Osteocyte (in vitro differentiated cells): Measurements from ENCODE around the gene RRAS2. TPM values are rescaled to one million over a fixed set of nuclear protein-coding genes. Genes with fewer than 3 reads are reported as not detected.
"Not testable (repeated sequence)": the region's sequence is repeated elsewhere in the genome, so short reads cannot be mapped to it uniquely, and the experiment has no call there.

Experiments used
- DNase-seq: peaks from one replicate; pipeline ENCODE4 v3.0.0; 2021; ENCODE audit warnings: mixed read lengths; ENCODE audit not compliant: unreplicated experiment; ENCODE audit errors: extremely low spot score
- H3K27ac Mint-ChIP-seq: one replicate; pipeline ENCODE4 v1.8.0; 2021; ENCODE audit warnings: mild to moderate bottlenecking, mixed read lengths; ENCODE audit not compliant: unreplicated experiment
- H3K27me3 Mint-ChIP-seq: one replicate; pipeline ENCODE4 v1.8.0; 2021; ENCODE audit warnings: mixed read lengths; ENCODE audit not compliant: unreplicated experiment
- H3K36me3 Mint-ChIP-seq: one replicate; pipeline ENCODE4 v1.8.0; 2021; ENCODE audit warnings: mixed read lengths; ENCODE audit not compliant: unreplicated experiment
- H3K4me1 Mint-ChIP-seq: one replicate; pipeline ENCODE4 v1.8.0; 2021; ENCODE audit warnings: mixed read lengths; ENCODE audit not compliant: unreplicated experiment
- H3K4me3 Mint-ChIP-seq: one replicate; pipeline ENCODE4 v1.8.0; 2021; ENCODE audit warnings: mild to moderate bottlenecking, moderate library complexity, mixed read lengths; ENCODE audit not compliant: unreplicated experiment
- H3K9me3 Mint-ChIP-seq: one replicate; pipeline ENCODE4 v1.8.0; 2021; ENCODE audit warnings: mixed read lengths; ENCODE audit not compliant: unreplicated experiment
- CTCF ChIP-seq: fragments of 200-600 bp; sonication (generic); IDR thresholded peaks from 2 replicates; pipeline ENCODE4 v1.5.0; 2021; ENCODE audit warnings: antibody characterized with exemption, mild to moderate bottlenecking, moderate library complexity
- total RNA-seq: library from RNA; stranded (reverse); gene quantifications from 2 replicates; pipeline ENCODE4 v1.2.1, GENCODE V29; 2021

Gene RRAS2
- total RNA-seq, 1 donor from 2014 or later: 95.7 TPM

GRCh38 chr11:14253840-14254239 lies 105.1 kb downstream of the RRAS2 start:
- H3K27me3 Mint-ChIP-seq: peaks cover 40% of the 10 kb centered on the region
- H3K27ac Mint-ChIP-seq: no peak overlapping the region
- no peak for DNase-seq
- no peaks in the 10 kb centered on the region for H3K4me1 Mint-ChIP-seq
- no peak for TF ChIP-seq CTCF
- H3K9me3 Mint-ChIP-seq: no peaks in the 10 kb centered on the region
- H3K4me3 Mint-ChIP-seq: no peak overlapping the region
- H3K36me3 Mint-ChIP-seq: no peaks in the 10 kb centered on the region

GRCh38 chr11:14253421-14253820 lies 105.6 kb downstream of the RRAS2 start:
- no peak for TF ChIP-seq CTCF
- Mint-ChIP-seq H3K27ac (no peak overlapping the region), H3K27me3 (peaks cover 44% of the 10 kb centered on the region), H3K4me3 (no peak overlapping the region), H3K9me3 (no peaks in the 10 kb centered on the region), H3K4me1 (no peaks in the 10 kb centered on the region), H3K36me3 (no peaks in the 10 kb centered on the region)
- DNase-seq: no peak

GRCh38 chr11:14252501-14252900 lies 106.5 kb downstream of the RRAS2 start:
- H3K27ac Mint-ChIP-seq, H3K4me1 Mint-ChIP-seq, H3K9me3 Mint-ChIP-seq, H3K4me3 Mint-ChIP-seq, DNase-seq, H3K36me3 Mint-ChIP-seq: not testable (repeated sequence)
- peaks cover 54% of the 10 kb centered on the region for H3K27me3 Mint-ChIP-seq

DNA sequence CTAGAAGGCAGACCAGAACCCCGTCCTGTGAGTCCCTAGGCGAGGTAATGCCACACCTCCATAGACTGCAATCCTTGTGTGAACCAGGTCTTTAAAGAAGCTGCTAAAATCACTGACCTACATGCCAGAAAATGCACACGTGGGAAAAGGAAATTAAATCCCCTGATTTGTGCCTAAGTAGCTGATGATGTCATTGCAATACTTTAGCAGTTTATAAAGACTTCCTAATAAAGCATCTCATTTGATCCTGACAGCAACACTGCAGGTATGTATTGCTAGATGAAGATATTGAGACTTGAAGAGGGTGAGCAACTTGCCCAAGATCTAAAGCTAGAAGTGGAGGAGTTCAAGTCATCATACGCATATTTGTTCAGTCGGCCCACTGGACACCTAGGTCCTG lies 107.2 kb downstream of the RRAS2 start:
- no peak overlapping the region for H3K27ac Mint-ChIP-seq
- H3K9me3 Mint-ChIP-seq: no peaks in the 10 kb centered on the region
- DNase-seq: no peak
- H3K4me1 Mint-ChIP-seq: no peaks in the 10 kb centered on the region
- TF ChIP-seq CTCF: no peak
- H3K4me3 Mint-ChIP-seq: no peak overlapping the region
- H3K36me3 Mint-ChIP-seq: no peaks in the 10 kb centered on the region
- peaks cover 61% of the 10 kb centered on the region for H3K27me3 Mint-ChIP-seq

DNA sequence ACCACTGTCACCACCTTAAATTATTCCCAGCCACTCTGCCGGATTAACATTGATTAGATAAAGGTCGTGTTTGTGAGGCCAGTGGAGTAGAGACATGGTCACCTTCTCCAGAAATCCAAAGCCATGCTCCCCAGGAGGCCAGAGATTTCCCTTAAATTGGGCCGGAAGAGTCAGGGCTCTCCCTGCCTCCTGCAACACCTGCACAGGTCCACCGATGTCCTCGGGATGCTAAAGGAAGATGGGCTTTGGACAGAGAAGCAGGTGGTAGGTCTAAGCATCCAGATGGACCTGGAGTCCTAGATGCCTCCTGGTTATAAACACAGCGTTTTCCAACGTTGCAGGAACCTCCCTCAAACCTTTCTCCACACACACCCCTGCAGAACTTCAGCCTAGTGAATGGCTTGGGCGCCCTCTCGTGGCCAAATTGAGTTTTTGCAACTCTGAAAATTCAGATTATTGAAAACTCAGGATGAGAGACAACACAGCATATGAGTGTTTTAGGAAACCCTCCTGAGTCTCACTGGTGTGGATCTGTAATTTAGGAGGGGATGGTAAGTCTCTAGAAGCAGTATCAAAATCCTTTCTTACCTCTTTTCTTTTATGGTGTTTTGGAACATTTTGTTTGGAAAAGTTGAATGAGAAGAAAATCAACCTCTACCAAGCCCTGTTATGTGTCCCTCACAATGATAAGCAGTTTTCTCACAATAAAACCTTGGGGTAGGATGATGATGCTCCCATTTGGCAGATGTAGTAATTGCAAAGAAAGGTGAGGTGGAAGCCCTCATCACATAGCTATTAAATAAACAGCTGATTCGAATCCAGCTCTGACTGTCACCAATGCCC lies 109.6 kb downstream of the RRAS2 start:
- no peaks in the 10 kb centered on the region for H3K9me3 Mint-ChIP-seq
- DNase-seq: no peak
- no peaks in the 10 kb centered on the region for H3K4me1 Mint-ChIP-seq
- H3K4me3 Mint-ChIP-seq: no peak overlapping the region
- H3K27ac Mint-ChIP-seq: no peak overlapping the region
- H3K36me3 Mint-ChIP-seq: no peaks in the 10 kb centered on the region
- TF ChIP-seq CTCF: peak; percentile 89
- H3K27me3 Mint-ChIP-seq: peaks cover 71% of the 10 kb centered on the region
